Liver (tissue), 3 donors: ENCODE data around the gene GPRIN3.

Source experiments
- FOXA1 ChIP-seq: IDR thresholded peaks from 2 replicates; pipeline ENCODE4 v1.6.1; 2016; ENCODE audit warnings: antibody characterized with exemption
- GABPA ChIP-seq, 2 donors: IDR thresholded peaks in 1 of 2; conservative IDR thresholded peaks in 1 of 2; 2 replicates each; pipeline ENCODE4 v1.6.1; 2016; ENCODE audit warnings: antibody characterized with exemption in 2 of 2, mild to moderate bottlenecking in 1 of 2, moderate library complexity in 1 of 2
- SP1 ChIP-seq: IDR thresholded peaks from 2 replicates; pipeline ENCODE4 v1.6.1; 2018; ENCODE audit warnings: antibody characterized with exemption, mild to moderate bottlenecking
- TAF1 ChIP-seq: conservative IDR thresholded peaks from 2 replicates; pipeline ENCODE4 v1.6.1; 2016; ENCODE audit warnings: antibody characterized with exemption, mild to moderate bottlenecking
- YY1 ChIP-seq: IDR thresholded peaks from 2 replicates; pipeline ENCODE4 v1.6.1; 2016; ENCODE audit warnings: antibody characterized with exemption, mild to moderate bottlenecking
- TF ChIP-seq, protein P1 (sequence below): fragments of 150-350 bp; IDR thresholded peaks from 2 replicates; pipeline ENCODE4 v1.5.1; 2017; ENCODE audit warnings: improper control_type of control experiment, low read depth, low read length; ENCODE audit not compliant: missing input control
- TF ChIP-seq, protein P2 (sequence below): IDR thresholded peaks from 2 replicates; pipeline ENCODE4 v1.6.1; 2016; ENCODE audit warnings: antibody characterized with exemption
- TF ChIP-seq, protein P3 (sequence below): IDR thresholded peaks from 2 replicates; pipeline ENCODE4 v1.6.1; 2016; ENCODE audit warnings: antibody characterized with exemption, mild to moderate bottlenecking
- donor health status: healthy.
- donor health status: healthy.

DNA sequence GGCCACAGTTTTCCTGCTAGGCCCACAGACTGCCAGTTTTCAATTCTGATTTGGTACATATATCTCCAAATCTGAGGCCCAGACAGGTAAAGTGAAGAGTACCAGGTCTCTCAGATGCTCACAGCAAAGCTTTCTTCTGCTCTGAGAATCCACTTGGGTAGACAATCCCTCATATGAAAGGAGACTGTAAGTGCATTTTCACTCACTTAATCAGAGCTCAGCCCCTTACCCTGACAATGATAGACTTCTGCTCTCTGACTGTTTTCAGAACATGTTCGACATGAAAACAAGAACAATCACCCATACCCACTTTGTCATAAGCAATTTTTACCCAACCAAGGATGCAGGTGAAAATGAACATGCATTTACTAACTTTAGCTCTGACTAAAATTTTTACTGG is 7.1 kb downstream of the GPRIN3 start:
- TF ChIP-seq, protein P1, sequence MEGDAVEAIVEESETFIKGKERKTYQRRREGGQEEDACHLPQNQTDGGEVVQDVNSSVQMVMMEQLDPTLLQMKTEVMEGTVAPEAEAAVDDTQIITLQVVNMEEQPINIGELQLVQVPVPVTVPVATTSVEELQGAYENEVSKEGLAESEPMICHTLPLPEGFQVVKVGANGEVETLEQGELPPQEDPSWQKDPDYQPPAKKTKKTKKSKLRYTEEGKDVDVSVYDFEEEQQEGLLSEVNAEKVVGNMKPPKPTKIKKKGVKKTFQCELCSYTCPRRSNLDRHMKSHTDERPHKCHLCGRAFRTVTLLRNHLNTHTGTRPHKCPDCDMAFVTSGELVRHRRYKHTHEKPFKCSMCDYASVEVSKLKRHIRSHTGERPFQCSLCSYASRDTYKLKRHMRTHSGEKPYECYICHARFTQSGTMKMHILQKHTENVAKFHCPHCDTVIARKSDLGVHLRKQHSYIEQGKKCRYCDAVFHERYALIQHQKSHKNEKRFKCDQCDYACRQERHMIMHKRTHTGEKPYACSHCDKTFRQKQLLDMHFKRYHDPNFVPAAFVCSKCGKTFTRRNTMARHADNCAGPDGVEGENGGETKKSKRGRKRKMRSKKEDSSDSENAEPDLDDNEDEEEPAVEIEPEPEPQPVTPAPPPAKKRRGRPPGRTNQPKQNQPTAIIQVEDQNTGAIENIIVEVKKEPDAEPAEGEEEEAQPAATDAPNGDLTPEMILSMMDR: no peak
- TF ChIP-seq FOXA1 (no peak), YY1 (no peak), GABPA (IDR thresholded peaks at IDR 0.05 in 1 of 2, conservative IDR thresholded peaks at IDR 0.05 in 1 of 2) (no peak), SP1 (no peak), TAF1 (no peak)
- TF ChIP-seq, protein P2, sequence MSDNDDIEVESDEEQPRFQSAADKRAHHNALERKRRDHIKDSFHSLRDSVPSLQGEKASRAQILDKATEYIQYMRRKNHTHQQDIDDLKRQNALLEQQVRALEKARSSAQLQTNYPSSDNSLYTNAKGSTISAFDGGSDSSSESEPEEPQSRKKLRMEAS: no peak
- TF ChIP-seq, protein P3, sequence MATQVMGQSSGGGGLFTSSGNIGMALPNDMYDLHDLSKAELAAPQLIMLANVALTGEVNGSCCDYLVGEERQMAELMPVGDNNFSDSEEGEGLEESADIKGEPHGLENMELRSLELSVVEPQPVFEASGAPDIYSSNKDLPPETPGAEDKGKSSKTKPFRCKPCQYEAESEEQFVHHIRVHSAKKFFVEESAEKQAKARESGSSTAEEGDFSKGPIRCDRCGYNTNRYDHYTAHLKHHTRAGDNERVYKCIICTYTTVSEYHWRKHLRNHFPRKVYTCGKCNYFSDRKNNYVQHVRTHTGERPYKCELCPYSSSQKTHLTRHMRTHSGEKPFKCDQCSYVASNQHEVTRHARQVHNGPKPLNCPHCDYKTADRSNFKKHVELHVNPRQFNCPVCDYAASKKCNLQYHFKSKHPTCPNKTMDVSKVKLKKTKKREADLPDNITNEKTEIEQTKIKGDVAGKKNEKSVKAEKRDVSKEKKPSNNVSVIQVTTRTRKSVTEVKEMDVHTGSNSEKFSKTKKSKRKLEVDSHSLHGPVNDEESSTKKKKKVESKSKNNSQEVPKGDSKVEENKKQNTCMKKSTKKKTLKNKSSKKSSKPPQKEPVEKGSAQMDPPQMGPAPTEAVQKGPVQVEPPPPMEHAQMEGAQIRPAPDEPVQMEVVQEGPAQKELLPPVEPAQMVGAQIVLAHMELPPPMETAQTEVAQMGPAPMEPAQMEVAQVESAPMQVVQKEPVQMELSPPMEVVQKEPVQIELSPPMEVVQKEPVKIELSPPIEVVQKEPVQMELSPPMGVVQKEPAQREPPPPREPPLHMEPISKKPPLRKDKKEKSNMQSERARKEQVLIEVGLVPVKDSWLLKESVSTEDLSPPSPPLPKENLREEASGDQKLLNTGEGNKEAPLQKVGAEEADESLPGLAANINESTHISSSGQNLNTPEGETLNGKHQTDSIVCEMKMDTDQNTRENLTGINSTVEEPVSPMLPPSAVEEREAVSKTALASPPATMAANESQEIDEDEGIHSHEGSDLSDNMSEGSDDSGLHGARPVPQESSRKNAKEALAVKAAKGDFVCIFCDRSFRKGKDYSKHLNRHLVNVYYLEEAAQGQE: no peak
